SJCRH30 (cell line): ENCODE measurements around the gene CDK1. TPM values are rescaled to one million over a fixed set of nuclear protein-coding genes. Genes with fewer than 3 reads are reported as not detected.

Experiments
- DNase-seq, 2 experiments: peaks; one replicate each; pipeline ENCODE4 v3.0.0-alpha.2; 2015 to 2020
- H3K27ac ChIP-seq: fragments of 250-450 bp; sonication (Bioruptor Pico); 2 replicates; pipeline ENCODE4 v1.5.1; 2020; ENCODE audit warnings: mild to moderate bottlenecking, moderate library complexity
- H3K27me3 ChIP-seq: fragments of 250-450 bp; sonication (Bioruptor Pico); 2 replicates; pipeline ENCODE4 v1.5.1; 2020; ENCODE audit warnings: mild to moderate bottlenecking, moderate library complexity
- H3K36me3 ChIP-seq: fragments of 250-450 bp; sonication (Bioruptor Pico); 2 replicates; pipeline ENCODE4 v1.5.1; 2020; ENCODE audit warnings: mild to moderate bottlenecking, moderate library complexity
- H3K4me1 ChIP-seq: fragments of 250-450 bp; sonication (Bioruptor Pico); 2 replicates; pipeline ENCODE4 v1.5.1; 2020; ENCODE audit warnings: mild to moderate bottlenecking, moderate library complexity
- H3K4me3 ChIP-seq: fragments of 250-450 bp; sonication (Bioruptor Pico); 2 replicates; pipeline ENCODE4 v1.5.1; 2020; ENCODE audit warnings: mild to moderate bottlenecking, moderate library complexity
- H3K9me3 ChIP-seq: fragments of 250-450 bp; sonication (Bioruptor Pico); replicated peaks from 2 replicates; pipeline ENCODE4 v1.5.1; 2020; ENCODE audit warnings: mild to moderate bottlenecking, moderate library complexity
- total RNA-seq: library from RNA; depleted of rRNA; stranded (reverse); fragments of >200 nt; shearing (Covaris generic); gene quantifications from 2 replicates; pipeline ENCODE4 v1.2.3, GENCODE V29; 2014; rRNA removed

The CDK1 gene
- 178 and 209 TPM in 2 replicates for total RNA-seq

- H3K27me3 ChIP-seq = no peaks in the 10 kb centered on the region
- no peaks in the 10 kb centered on the region for H3K9me3 ChIP-seq
- peak within 1 kb of the TSS; percentile 95 for H3K27ac ChIP-seq
- H3K4me3 ChIP-seq = peak within 1 kb of the TSS; percentile 76
- 0 out of 2 replicates have a peak, but pooled peaks cover 7% of the 10 kb centered on the region for H3K4me1 ChIP-seq
- peak; percentile 97 for DNase-seq
- peaks cover 38% of the 10 kb centered on the region for H3K36me3 ChIP-seq
Observed at GRCh38 chr10:60778214-60778970, at the start of gene CDK1. Gene CDK1 (plus strand): TSS chr10:60778478. CDS start chr10:60780166, 1,688 bp downstream.

- Histone ChIP-seq H3K27me3 (no peaks in the 10 kb centered on the region), H3K4me1 (no peaks in the 10 kb centered on the region), H3K9me3 (no peaks in the 10 kb centered on the region), H3K27ac (no peak overlapping the region), H3K36me3 (no peaks in the 10 kb centered on the region), H3K4me3 (no peak overlapping the region)
- no peak for DNase-seq
Observed at GRCh38 chr10:60729106-60729505, 49.2 kb upstream of the CDK1 start.

- H3K27ac ChIP-seq = no peak overlapping the region
- no peaks in the 10 kb centered on the region for H3K27me3 ChIP-seq
- no peaks in the 10 kb centered on the region for H3K4me1 ChIP-seq
- no peak for DNase-seq
- no peak overlapping the region for H3K4me3 ChIP-seq
- H3K9me3 ChIP-seq = no peaks in the 10 kb centered on the region
- no peaks in the 10 kb centered on the region for H3K36me3 ChIP-seq
Observed at GRCh38 chr10:60731134-60731885, 47.0 kb upstream of the CDK1 start.

GRCh38 chr10:60732198-60732806, 46.0 kb upstream of the CDK1 start:
- H3K4me3 ChIP-seq = no peak overlapping the region
- no peak for DNase-seq
- H3K27me3 ChIP-seq = no peaks in the 10 kb centered on the region
- H3K9me3 ChIP-seq = no peaks in the 10 kb centered on the region
- no peak overlapping the region for H3K27ac ChIP-seq
- H3K36me3 ChIP-seq = no peaks in the 10 kb centered on the region
- no peaks in the 10 kb centered on the region for H3K4me1 ChIP-seq

- Histone ChIP-seq H3K36me3 (no peaks in the 10 kb centered on the region), H3K4me1 (no peaks in the 10 kb centered on the region), H3K27ac (no peak overlapping the region), H3K9me3 (no peaks in the 10 kb centered on the region), H3K4me3 (no peak overlapping the region), H3K27me3 (no peaks in the 10 kb centered on the region)
- DNase-seq = no peak
Observed at GRCh38 chr10:60732807-60733516, 45.3 kb upstream of the CDK1 start.

- H3K4me1 ChIP-seq = no peaks in the 10 kb centered on the region
- no peak for DNase-seq
- H3K4me3 ChIP-seq = no peak overlapping the region
- H3K27ac ChIP-seq = no peak overlapping the region
- H3K36me3 ChIP-seq = no peaks in the 10 kb centered on the region
- H3K27me3 ChIP-seq = no peaks in the 10 kb centered on the region
- H3K9me3 ChIP-seq = no peaks in the 10 kb centered on the region
Observed at GRCh38 chr10:60733517-60733822, 44.8 kb upstream of the CDK1 start.

GRCh38 chr10:60733826-60734225, 44.5 kb upstream of the CDK1 start:
- DNase-seq = no peak
- no peaks in the 10 kb centered on the region for H3K4me1 ChIP-seq
- H3K9me3 ChIP-seq = no peaks in the 10 kb centered on the region
- no peaks in the 10 kb centered on the region for H3K36me3 ChIP-seq
- H3K4me3 ChIP-seq = no peak overlapping the region
- H3K27ac ChIP-seq = no peak overlapping the region
- no peaks in the 10 kb centered on the region for H3K27me3 ChIP-seq

- Histone ChIP-seq H3K27ac (no peak overlapping the region), H3K4me3 (no peak overlapping the region), H3K4me1 (no peaks in the 10 kb centered on the region), H3K36me3 (no peaks in the 10 kb centered on the region), H3K27me3 (no peaks in the 10 kb centered on the region), H3K9me3 (no peaks in the 10 kb centered on the region)
- DNase-seq = no peak
Observed at GRCh38 chr10:60734226-60734625, 44.1 kb upstream of the CDK1 start.

- Histone ChIP-seq H3K27me3 (no peaks in the 10 kb centered on the region), H3K4me1 (no peaks in the 10 kb centered on the region), H3K27ac (no peak overlapping the region), H3K4me3 (no peak overlapping the region), H3K36me3 (no peaks in the 10 kb centered on the region), H3K9me3 (no peaks in the 10 kb centered on the region)
- DNase-seq = no peak
Observed at GRCh38 chr10:60735244-60735643, 43.0 kb upstream of the CDK1 start.

- Histone ChIP-seq H3K9me3 (no peaks in the 10 kb centered on the region), H3K4me3 (no peak overlapping the region), H3K27me3 (no peaks in the 10 kb centered on the region), H3K27ac (no peak overlapping the region), H3K4me1 (no peaks in the 10 kb centered on the region), H3K36me3 (no peaks in the 10 kb centered on the region)
- no peak for DNase-seq
Observed at GRCh38 chr10:60737242-60737641, 41.0 kb upstream of the CDK1 start.

GRCh38 chr10:60739558-60739957, 38.7 kb upstream of the CDK1 start:
- no peaks in the 10 kb centered on the region for H3K4me1 ChIP-seq
- H3K4me3 ChIP-seq = no peak overlapping the region
- H3K9me3 ChIP-seq = no peaks in the 10 kb centered on the region
- H3K27me3 ChIP-seq = no peaks in the 10 kb centered on the region
- no peak overlapping the region for H3K27ac ChIP-seq
- no peak for DNase-seq
- H3K36me3 ChIP-seq = no peaks in the 10 kb centered on the region

GRCh38 chr10:60742512-60742911, 35.8 kb upstream of the CDK1 start:
- Histone ChIP-seq H3K27me3 (no peaks in the 10 kb centered on the region), H3K27ac (no peak overlapping the region), H3K9me3 (no peaks in the 10 kb centered on the region), H3K4me1 (no peaks in the 10 kb centered on the region), H3K36me3 (no peaks in the 10 kb centered on the region), H3K4me3 (no peak overlapping the region)
- no peak for DNase-seq

- Histone ChIP-seq H3K36me3 (no peaks in the 10 kb centered on the region), H3K27ac (no peak overlapping the region), H3K9me3 (no peaks in the 10 kb centered on the region), H3K4me3 (no peak overlapping the region), H3K4me1 (no peaks in the 10 kb centered on the region), H3K27me3 (no peaks in the 10 kb centered on the region)
- no peak for DNase-seq
Observed at GRCh38 chr10:60747817-60748469, 30.3 kb upstream of the CDK1 start.

GRCh38 chr10:60753152-60753551, 25.1 kb upstream of the CDK1 start:
- Histone ChIP-seq H3K27me3 (no peaks in the 10 kb centered on the region), H3K4me1 (no peaks in the 10 kb centered on the region), H3K27ac (no peak overlapping the region), H3K9me3 (no peaks in the 10 kb centered on the region), H3K4me3 (no peak overlapping the region), H3K36me3 (no peaks in the 10 kb centered on the region)
- DNase-seq = no peak
